Endothelial cell of umbilical vein (primary cell): ENCODE measurements around the gene SYT14.

Experiments
- EZH2 ChIP-seq: IDR thresholded peaks from 2 replicates; pipeline ENCODE4 v1.6.1; 2012; ENCODE audit warnings: borderline replicate concordance, low read depth, mild to moderate bottlenecking, moderate library complexity, low read length, inconsistent platforms; ENCODE audit not compliant: severe bottlenecking
- FOS ChIP-seq: IDR thresholded peaks from 2 replicates; pipeline ENCODE4 v1.6.1; 2011; ENCODE audit warnings: mild to moderate bottlenecking, low read length, moderate library complexity, borderline replicate concordance; ENCODE audit not compliant: insufficient read depth
- GATA2 ChIP-seq: IDR thresholded peaks from 2 replicates; pipeline ENCODE4 v1.7.0; 2011; ENCODE audit warnings: low read depth, mild to moderate bottlenecking, moderate library complexity, mixed read lengths, low read length; ENCODE audit not compliant: insufficient read length, insufficient read depth
- MAX ChIP-seq: IDR thresholded peaks from 2 replicates; pipeline ENCODE4 v1.6.1; 2011; ENCODE audit not compliant: insufficient read depth, insufficient read length
- POLR2A ChIP-seq: IDR thresholded peaks from 2 replicates; pipeline ENCODE4 v1.6.1; 2012; ENCODE audit warnings: low read depth, mild to moderate bottlenecking, control low read depth, low read length
- POLR2AphosphoS5 ChIP-seq: IDR thresholded peaks from 2 replicates; pipeline ENCODE4 v1.6.1; 2012; ENCODE audit warnings: low read depth, mild to moderate bottlenecking, control low read depth, low read length, moderate library complexity; ENCODE audit not compliant: insufficient read depth
- TF ChIP-seq, protein P1 (sequence below), 2 donors: IDR thresholded peaks; 1 replicate in 1 of 2; 2 replicates in 1 of 2; pipeline ENCODE4 v1.5.1; 2011; ENCODE audit warnings: low read length in 2 of 2, mild to moderate bottlenecking in 2 of 2, moderate library complexity in 2 of 2, control low read depth in 1 of 2, inconsistent platforms in 1 of 2, low read depth in 1 of 2; ENCODE audit not compliant: insufficient read depth in 1 of 2; ENCODE audit errors: extremely low read depth in 1 of 2

DNA sequence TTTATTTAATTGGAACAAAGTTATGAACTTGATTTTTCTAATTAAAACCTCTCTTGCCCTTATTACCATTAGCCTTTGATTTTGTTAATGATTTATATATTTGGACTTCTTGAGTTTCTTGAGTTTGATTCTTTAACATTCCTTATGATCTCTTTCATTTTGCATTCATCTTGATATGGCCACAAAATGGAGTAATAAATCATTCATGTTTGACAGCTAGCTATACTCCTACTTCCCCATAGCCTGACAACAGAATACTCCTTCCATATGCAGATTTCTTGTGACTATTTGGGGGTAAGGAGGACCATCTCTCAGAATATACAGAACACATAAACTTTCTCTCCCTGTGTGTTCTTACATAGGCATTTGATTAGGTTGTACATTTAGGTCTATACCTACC lies 119.6 kb downstream of the SYT14 start:
- TF ChIP-seq, protein P1, sequence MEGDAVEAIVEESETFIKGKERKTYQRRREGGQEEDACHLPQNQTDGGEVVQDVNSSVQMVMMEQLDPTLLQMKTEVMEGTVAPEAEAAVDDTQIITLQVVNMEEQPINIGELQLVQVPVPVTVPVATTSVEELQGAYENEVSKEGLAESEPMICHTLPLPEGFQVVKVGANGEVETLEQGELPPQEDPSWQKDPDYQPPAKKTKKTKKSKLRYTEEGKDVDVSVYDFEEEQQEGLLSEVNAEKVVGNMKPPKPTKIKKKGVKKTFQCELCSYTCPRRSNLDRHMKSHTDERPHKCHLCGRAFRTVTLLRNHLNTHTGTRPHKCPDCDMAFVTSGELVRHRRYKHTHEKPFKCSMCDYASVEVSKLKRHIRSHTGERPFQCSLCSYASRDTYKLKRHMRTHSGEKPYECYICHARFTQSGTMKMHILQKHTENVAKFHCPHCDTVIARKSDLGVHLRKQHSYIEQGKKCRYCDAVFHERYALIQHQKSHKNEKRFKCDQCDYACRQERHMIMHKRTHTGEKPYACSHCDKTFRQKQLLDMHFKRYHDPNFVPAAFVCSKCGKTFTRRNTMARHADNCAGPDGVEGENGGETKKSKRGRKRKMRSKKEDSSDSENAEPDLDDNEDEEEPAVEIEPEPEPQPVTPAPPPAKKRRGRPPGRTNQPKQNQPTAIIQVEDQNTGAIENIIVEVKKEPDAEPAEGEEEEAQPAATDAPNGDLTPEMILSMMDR (IDR thresholded peaks at IDR 0.05; ENCODE audit: extremely low read depth in 1 of 2, insufficient read depth in 1 of 2, low read depth in 1 of 2, low read length in 2 of 2) = no peak
- no peak for TF ChIP-seq EZH2
- TF ChIP-seq POLR2A = no peak
- TF ChIP-seq FOS = no peak
- no peak for TF ChIP-seq POLR2AphosphoS5
- no peak for TF ChIP-seq MAX
- no peak for TF ChIP-seq GATA2
